Adipocyte (in vitro differentiated cells): ENCODE measurements around the gene FAM89B.
A peak's percentile ranks its signal among the peaks of the same experiment; 100 is the strongest.
"Not testable (repeated sequence)": the region's sequence is repeated elsewhere in the genome, so short reads cannot be mapped to it uniquely, and the experiment has no call there.

Source experiments
- DNase-seq: peaks from one replicate; pipeline ENCODE4 v3.0.0-alpha.2; 2015; ENCODE audit warnings: low read depth
- H3K27me3 ChIP-seq: replicated peaks from 2 replicates; pipeline ENCODE4 v1.7.0; 2013; ENCODE audit warnings: mild to moderate bottlenecking, low read length, moderate library complexity; ENCODE audit not compliant: control insufficient read depth, insufficient read depth
- H3K36me3 ChIP-seq: 2 replicates; pipeline ENCODE4 v1.7.0; 2013; ENCODE audit warnings: low read length, mild to moderate bottlenecking, moderate library complexity; ENCODE audit not compliant: control insufficient read depth, insufficient read depth, severe bottlenecking
- H3K4me1 ChIP-seq: 2 replicates; pipeline ENCODE4 v1.7.0; 2013; ENCODE audit warnings: mild to moderate bottlenecking, low read length, moderate library complexity; ENCODE audit not compliant: control insufficient read depth, insufficient read depth
- H3K4me3 ChIP-seq: 2 replicates; pipeline ENCODE4 v1.7.0; 2013; ENCODE audit warnings: mild to moderate bottlenecking, low read length, moderate library complexity
- H3K9ac ChIP-seq: 2 replicates; pipeline ENCODE4 v1.7.0; 2013; ENCODE audit warnings: mild to moderate bottlenecking, low read length, moderate library complexity
- H3K9me3 ChIP-seq: 2 replicates; pipeline ENCODE4 v1.7.0; 2013; ENCODE audit warnings: mild to moderate bottlenecking, low read length, moderate library complexity; ENCODE audit not compliant: control insufficient read depth

FAM89B gene

DNA sequence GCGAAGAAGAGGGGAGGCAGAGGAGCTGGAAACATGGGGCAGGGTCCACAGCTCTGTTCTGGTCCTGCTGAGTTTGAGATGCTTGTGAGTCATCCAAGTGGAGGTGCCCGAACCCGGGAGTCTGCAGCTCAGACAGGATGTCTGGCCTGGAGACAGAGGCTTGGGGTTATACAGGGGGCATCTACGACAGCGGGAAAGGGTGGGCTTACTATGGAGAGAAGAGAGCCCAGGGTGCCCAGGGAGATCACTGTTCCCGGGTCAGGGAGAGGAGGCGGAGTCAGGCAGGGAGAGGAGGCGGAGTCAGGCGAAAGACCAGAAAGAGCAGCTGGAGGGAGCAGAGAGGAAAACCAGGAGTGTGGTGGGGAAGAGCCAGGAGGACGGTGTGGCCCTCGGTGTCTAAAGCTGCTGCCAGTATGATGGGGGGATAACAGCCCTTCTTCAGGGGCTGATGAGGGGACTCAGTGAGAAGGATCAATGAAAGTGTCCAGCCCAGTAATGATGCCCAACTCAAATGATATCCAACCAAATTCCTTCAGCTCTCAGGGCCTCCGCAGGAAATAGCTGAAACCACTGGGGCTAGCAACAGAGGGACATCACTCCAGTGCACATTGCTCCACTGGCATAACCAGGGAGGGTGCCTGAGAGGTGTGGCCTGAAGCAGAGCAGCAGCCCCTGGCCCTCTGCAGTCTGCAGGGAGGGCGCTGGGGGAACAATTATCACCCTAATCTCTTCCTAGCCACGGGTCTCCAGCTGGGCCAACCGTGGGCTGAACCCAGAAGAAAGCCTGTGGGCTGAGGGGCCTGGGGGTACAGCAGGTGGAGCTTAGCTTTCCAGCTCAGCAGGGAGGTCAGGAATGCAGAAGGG is 11.6 kb upstream of the FAM89B start:
- Histone ChIP-seq H3K9me3 (no peaks in the 10 kb centered on the region), H3K36me3 (no peaks in the 10 kb centered on the region), H3K27me3 (no peaks in the 10 kb centered on the region), H3K4me3 (no peak overlapping the region), H3K4me1 (peaks cover 45% of the 10 kb centered on the region), H3K9ac (no peak overlapping the region)
- peak; percentile 60 for DNase-seq

DNA sequence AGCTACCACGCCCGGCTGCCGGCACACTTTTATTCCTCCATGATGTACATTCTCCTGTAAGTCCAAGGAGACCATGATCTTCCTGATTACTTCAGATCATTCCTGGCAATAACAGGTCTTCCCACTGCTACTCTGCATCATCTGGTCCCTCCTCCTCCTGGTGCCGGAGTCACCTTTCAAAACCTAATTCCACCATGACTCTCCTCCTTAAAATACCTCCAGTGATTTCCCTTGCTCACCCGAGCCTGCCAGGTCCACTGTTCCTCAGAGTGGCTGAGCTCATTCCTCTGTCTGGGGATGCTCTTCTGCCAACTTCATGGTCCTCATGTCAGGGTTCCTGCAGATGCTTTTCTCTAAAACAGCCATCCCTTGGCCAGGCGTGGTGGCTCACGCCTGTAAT is 10.3 kb upstream of the FAM89B start:
- H3K4me3 ChIP-seq, result no peak overlapping the region
- no peak for DNase-seq
- peaks cover 36% of the 10 kb centered on the region for H3K4me1 ChIP-seq
- H3K9ac ChIP-seq, result no peak overlapping the region
- no peaks in the 10 kb centered on the region for H3K36me3 ChIP-seq
- H3K27me3 ChIP-seq, result no peaks in the 10 kb centered on the region
- no peaks in the 10 kb centered on the region for H3K9me3 ChIP-seq

DNA sequence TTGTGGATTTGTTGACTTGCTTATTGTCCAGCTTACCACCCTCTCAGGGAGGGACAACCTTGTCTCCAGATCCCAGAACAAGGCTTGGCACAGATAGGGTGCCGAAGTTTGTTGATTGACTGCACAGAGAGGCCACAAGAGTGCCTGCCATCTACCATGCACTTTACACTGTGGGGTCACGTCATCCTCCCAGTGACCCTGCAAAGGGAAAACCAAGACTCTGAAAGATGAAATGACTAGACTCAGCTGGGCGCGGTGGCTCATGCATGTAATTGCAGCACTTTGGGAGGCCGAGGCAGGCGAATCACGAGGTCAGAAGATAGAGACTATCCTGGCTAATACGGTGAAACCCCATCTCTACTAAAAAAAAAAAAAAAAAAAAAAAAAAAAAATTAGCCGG is 9.6 kb upstream of the FAM89B start:
- DNase-seq, result no peak
- Histone ChIP-seq H3K9me3 (no peaks in the 10 kb centered on the region), H3K4me1 (peaks cover 32% of the 10 kb centered on the region), H3K4me3 (no peak overlapping the region), H3K9ac (no peak overlapping the region), H3K36me3 (peaks cover under 1% of the 10 kb centered on the region), H3K27me3 (no peaks in the 10 kb centered on the region)

DNA sequence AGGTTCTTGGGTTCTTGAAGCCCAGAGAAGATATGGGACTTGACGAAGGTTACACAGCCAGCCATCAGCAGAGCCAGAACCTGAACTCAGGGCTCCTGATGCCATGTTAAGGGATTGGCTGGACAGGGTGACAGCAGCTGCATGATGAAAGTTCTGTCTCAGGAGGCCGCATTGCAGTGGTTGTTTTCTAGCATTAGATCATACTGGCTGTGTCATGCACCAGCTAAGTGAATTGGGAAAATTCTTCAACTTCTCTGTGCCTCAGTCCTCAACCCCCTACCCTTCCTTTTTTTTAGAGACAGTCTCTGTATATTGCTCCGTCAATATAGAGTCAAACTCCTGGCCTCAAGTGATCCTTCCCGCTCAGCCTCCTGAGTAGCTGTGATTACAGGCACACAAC is 8.7 kb upstream of the FAM89B start:
- Histone ChIP-seq H3K9ac (no peak overlapping the region), H3K9me3 (no peaks in the 10 kb centered on the region), H3K4me3 (no peak overlapping the region), H3K4me1 (peaks cover 32% of the 10 kb centered on the region), H3K27me3 (no peaks in the 10 kb centered on the region), H3K36me3 (peaks cover 5% of the 10 kb centered on the region)
- DNase-seq, result no peak

DNA sequence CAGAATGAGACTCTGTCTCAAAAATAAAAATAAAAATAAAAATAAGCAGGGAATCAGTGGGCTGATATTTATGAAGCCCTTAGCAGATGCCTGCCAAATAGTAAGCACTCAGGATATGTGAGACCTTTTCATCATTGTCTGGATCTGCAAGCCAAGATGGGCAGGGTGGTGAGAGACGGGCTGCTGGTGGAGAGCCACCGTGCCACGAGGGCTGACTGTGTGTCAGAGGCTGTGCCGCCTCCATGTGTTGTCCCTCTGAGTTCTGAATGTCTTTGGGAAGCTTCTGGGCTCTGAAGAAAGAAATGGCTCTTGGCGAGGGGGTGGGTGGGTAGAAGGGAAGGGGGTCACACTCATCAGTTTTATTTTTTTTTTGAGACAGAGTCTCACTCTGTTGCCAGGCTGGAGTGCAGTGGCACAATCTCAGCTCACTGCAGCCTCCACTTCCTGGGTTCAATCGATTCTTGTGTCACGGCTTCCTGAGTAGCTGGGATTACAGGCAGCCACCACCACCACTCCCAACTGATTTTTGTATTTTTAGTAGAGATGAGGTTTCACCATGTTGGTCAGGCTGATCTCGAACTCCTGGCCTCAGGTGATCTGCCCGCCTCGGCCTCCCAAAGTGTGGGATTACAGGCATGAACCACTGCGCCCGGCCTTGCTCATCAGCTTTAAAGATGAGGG is 7.3 kb upstream of the FAM89B start:
- not testable (repeated sequence) for DNase-seq, H3K36me3 ChIP-seq, H3K9ac ChIP-seq, H3K4me3 ChIP-seq, H3K9me3 ChIP-seq, H3K27me3 ChIP-seq
- peaks cover 27% of the 10 kb centered on the region for H3K4me1 ChIP-seq

DNA sequence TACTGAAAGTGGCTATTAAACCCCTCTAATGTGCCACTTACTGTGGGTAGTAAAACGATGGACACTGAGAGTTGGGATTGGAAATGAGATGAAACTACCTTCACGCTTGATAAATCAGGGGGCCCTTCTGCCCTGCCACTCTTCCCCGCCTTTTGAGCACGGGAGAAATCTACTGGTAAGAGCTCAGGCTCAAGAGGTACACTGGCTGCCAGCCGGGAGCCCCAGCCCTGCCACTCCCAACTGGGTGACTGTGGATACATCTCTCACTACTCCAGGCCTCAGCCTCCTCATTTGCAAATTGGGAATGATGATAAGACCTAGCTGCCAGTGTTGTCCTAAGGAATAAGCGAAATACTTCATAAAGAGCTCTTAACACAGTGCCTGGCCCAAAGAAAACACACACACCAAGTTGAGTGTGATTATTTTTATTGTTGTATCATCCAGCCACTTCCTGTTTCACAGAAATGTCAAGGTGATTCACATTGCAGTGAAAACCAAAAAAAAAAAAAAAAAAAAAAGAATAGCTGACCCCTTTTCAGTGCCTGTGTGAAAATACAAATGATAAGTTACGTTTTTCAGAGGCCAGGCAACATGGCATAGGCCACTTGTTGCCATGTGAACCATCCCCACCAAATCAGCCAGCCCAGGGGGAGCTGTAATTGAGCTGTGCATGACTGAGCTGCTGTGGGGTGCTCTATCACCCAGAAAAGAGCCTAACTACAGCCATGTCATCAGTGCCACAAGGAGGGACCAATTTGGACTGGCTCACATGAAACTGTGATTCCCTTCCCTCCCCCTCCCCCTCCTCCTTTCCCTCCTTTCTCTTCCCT is 6.5 kb upstream of the FAM89B start:
- Histone ChIP-seq H3K36me3 (peaks cover 5% of the 10 kb centered on the region), H3K9me3 (no peaks in the 10 kb centered on the region), H3K4me3 (no peak overlapping the region), H3K9ac (no peak overlapping the region), H3K27me3 (no peaks in the 10 kb centered on the region), H3K4me1 (peaks cover 21% of the 10 kb centered on the region)
- no peak for DNase-seq

DNA sequence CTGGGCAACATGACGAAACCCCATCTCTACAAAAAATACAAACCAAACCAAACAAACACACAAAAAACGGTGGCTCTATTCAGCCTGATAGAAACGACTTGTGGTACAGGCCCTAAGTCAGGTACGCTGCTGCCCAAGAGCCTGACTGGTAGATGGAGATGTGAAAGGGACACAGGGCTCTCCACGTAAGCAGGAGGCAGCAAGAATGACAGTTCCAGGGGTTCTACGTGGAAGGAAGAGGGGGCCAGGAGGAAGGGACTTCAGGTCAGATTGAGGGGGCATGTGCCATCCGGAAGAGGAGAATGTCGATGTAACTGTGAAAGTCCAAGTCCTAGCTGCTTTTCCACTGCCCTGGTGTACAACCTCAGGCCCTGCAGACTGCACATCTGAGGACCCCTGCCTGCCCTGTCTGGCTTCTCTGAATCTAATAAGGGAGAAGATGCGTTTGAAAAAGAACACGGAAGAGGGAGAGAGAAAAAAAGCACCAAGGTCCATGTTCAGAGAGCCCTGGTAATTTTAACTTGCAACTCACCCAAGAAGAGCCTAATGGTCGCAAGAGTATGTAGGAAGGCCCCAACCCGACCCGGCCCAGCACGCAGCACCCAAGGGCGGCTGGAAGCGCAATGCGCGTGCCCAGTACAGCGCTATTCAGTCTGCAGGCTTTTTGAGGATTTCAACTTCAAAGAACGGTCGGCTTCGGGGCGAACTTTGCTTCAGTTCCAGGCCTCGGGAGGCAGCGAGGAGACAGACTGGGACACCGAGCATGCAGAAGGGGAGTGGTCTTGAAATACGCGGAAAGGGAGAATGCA is 3.0 kb upstream of the FAM89B start:
- H3K9me3 ChIP-seq, result no peaks in the 10 kb centered on the region
- peak overlapping the region; percentile 100 for H3K4me3 ChIP-seq
- peaks cover 9% of the 10 kb centered on the region for H3K36me3 ChIP-seq
- DNase-seq, result no peak
- no peaks in the 10 kb centered on the region for H3K27me3 ChIP-seq
- peak overlapping the region; percentile 99 for H3K9ac ChIP-seq
- peaks cover 32% of the 10 kb centered on the region for H3K4me1 ChIP-seq

DNA sequence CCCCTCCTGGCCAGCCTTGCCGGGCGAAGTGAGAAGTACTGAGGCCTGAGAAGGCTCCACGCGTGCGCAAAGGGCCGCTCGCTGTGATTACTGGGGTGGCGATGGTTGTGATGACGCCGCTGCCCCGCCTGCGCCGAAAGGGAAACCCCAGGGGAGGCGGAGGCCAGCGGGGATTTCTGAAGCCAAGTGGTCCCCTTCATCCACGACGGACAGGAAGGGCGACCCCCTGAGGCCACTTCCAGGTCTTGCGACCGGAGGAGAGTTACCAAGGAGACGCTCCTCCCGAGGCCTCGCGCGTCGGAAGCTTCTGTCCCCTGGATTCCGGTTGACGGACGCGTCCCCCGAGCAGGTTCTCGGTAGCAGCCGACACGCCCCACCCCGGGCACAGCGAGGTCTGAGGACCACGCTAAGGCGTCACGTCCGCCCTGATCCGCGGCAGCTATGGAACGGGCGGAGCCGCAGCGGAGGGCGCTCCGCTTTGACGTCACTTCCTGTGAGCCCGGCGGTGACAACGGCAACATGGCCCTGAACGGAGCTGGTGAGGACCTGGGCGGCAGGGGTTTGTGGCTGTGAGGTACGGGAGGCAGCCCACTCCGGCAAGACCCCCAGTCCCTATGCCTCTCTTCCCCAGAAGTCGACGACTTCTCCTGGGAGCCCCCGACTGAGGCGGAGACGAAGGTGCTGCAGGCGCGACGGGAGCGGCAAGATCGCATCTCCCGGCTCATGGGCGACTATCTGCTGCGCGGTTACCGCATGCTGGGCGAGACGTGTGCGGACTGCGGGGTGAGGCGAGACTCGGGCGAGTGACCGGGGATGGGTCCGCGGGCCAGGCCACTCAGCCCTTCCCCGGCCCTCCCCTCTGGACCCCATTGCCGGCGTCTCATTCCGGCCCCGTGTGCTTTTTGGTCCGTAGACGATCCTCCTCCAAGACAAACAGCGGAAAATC is 2.1 kb upstream of the FAM89B start, which contains the start of gene ZNRD2:
Gene ZNRD2, plus strand, starts transcription at position 505 of the 946 bp plus-strand sequence. Its CDS starts 15 bp downstream, at position 520.
- peak; percentile 99 for DNase-seq
- Histone ChIP-seq H3K4me3 (peak within 1 kb of the TSS; percentile 100), H3K9me3 (no peaks in the 10 kb centered on the region), H3K9ac (peak within 1 kb of the TSS; percentile 99), H3K27me3 (no peaks in the 10 kb centered on the region), H3K4me1 (peaks cover 39% of the 10 kb centered on the region), H3K36me3 (peaks cover 9% of the 10 kb centered on the region)

DNA sequence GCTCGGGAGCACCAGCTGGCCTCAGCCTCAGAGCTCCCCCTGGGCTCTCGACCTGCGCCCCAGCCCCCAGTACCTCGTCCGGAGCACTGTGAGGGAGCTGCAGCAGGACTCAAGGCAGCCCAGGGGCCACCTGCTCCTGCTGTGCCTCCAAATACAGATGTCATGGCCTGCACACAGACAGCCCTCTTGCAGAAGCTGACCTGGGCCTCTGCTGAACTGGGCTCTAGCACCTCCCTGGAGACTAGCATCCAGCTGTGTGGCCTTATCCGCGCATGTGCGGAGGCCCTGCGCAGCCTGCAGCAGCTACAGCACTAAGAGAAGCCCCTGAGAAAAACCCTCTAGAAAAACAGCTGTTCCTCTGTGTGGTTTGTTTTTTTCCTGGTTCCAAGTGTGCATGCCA is 918 bp upstream of the FAM89B start:
- DNase-seq, result no peak
- Histone ChIP-seq H3K4me3 (peak overlapping the region; percentile 100), H3K4me1 (peaks cover 46% of the 10 kb centered on the region), H3K36me3 (peaks cover 9% of the 10 kb centered on the region), H3K27me3 (no peaks in the 10 kb centered on the region), H3K9me3 (no peaks in the 10 kb centered on the region), H3K9ac (peak overlapping the region; percentile 99)

DNA sequence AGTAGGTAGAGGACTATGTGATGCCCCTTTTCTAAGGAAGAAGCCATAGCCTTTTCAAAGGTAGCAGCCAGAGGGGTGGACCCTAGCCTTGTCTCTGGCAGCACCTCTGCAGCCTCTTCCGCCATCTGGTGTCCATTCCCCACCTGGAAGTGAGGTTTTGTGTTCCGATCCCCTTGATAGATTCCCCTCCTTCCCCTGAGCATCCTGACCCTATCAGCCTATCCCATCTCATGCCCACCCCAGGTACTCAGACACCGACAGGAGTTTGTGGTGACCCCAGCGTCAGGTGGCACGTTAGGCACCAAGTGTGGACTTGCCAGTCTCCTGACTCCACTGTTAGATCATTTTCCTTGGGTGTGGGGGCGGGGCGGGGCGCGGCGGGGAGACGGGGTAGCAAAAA is 398 bp upstream of the FAM89B start:
- Histone ChIP-seq H3K4me3 (peak overlapping the region; percentile 100), H3K36me3 (peaks cover 9% of the 10 kb centered on the region), H3K4me1 (peaks cover 51% of the 10 kb centered on the region), H3K9me3 (no peaks in the 10 kb centered on the region), H3K9ac (peak overlapping the region; percentile 99), H3K27me3 (no peaks in the 10 kb centered on the region)
- peak; percentile 47 for DNase-seq
